ENCODE measurements around the gene CTSO. TPM values are rescaled to one million over a fixed set of nuclear protein-coding genes. Genes with fewer than 3 reads are reported as not detected.
A peak's percentile ranks its signal among the peaks of the same experiment; 100 is the strongest.

CTSO gene
- total RNA-seq, 1 experiment from 2014 or later: 5.0 TPM

DNA sequence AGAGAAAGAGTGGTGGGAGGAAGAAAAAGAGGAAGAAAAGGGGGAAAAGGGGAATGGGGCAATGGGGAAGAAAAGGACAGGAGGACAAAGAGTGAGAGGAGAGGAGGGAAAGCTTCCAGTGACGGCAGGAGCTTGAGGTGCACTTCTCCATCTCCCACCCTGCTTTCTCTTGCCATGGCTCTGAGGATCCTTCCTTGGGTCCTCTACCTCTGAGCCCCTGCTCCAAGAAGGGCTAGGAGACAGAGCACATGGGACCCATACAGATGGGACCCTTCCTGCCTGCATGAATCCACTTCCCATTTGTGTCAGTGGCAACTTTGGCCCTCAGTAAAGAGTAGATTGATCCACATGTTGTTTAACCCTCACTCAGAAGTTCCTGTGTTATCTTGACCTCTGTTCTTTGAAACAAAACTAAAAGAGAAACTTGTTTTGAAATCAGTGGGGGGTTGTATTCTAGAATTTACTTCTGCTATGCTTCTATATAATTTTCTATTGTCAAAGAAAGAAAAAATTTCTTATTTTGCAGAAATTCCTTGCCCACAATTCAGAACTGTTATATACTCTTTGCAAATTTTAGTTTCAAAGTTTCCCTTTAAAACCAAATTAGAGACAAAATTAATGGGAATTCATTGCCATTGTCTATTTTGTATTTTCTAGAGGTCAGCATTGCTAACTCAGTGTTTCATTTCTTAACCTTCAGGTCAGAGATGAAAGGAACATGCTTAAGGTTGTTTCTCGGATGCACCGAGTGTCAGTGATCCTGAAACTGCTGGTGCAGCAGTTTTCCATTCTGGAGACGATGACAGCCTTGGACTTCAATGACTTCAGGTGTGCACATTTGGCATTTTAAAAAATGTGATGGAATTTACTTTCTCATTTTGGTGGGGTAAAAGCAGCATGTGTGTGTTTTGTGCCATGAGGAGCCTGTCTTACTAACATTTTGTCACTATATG, 45.2 kb downstream of the CTSO start:
- H3K4me1 ChIP-seq (replicated peaks; ENCODE audit: insufficient read depth): no peaks in the 10 kb centered on the region
- no peak for DNase-seq
- CTCF ChIA-PET: no interaction called here
- H3K9me3 ChIP-seq (ENCODE audit: insufficient read depth, low read depth): no peaks in the 10 kb centered on the region
- intact Hi-C loops (cut with micrococcal nuclease; ENCODE audit: unreplicated experiment): no loop called here
- no peak overlapping the region for H3K4me2 ChIP-seq
- H3K79me2 ChIP-seq (ENCODE audit: low read depth): no peaks in the 10 kb centered on the region
- TF ChIP-seq EZH2 (IDR thresholded peaks at IDR 0.05; ENCODE audit: low read depth): no peak
- TF ChIP-seq, protein P1, sequence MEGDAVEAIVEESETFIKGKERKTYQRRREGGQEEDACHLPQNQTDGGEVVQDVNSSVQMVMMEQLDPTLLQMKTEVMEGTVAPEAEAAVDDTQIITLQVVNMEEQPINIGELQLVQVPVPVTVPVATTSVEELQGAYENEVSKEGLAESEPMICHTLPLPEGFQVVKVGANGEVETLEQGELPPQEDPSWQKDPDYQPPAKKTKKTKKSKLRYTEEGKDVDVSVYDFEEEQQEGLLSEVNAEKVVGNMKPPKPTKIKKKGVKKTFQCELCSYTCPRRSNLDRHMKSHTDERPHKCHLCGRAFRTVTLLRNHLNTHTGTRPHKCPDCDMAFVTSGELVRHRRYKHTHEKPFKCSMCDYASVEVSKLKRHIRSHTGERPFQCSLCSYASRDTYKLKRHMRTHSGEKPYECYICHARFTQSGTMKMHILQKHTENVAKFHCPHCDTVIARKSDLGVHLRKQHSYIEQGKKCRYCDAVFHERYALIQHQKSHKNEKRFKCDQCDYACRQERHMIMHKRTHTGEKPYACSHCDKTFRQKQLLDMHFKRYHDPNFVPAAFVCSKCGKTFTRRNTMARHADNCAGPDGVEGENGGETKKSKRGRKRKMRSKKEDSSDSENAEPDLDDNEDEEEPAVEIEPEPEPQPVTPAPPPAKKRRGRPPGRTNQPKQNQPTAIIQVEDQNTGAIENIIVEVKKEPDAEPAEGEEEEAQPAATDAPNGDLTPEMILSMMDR (conservative IDR thresholded peaks at IDR 0.05): no peak
- no peaks in the 10 kb centered on the region for H3K27me3 ChIP-seq (ENCODE audit: insufficient read depth, low read depth)
- no peak overlapping the region for H3K27ac ChIP-seq
- no peaks in the 10 kb centered on the region for H3K9me2 ChIP-seq (ENCODE audit: insufficient read depth)
- no peaks in the 10 kb centered on the region for H3F3A ChIP-seq (ENCODE audit: insufficient read depth, low read depth)
- no peak overlapping the region for H2AFZ ChIP-seq
- H3K4me3 ChIP-seq: no peak overlapping the region
- POLR2A ChIA-PET (ENCODE audit: unreplicated experiment): no interaction called here
- no peaks in the 10 kb centered on the region for H4K20me1 ChIP-seq (ENCODE audit: insufficient read depth)
- no peaks in the 10 kb centered on the region for H3K36me3 ChIP-seq (ENCODE audit: low read depth)
- BruUV-seq (replicated peaks): no TSS peak

DNA sequence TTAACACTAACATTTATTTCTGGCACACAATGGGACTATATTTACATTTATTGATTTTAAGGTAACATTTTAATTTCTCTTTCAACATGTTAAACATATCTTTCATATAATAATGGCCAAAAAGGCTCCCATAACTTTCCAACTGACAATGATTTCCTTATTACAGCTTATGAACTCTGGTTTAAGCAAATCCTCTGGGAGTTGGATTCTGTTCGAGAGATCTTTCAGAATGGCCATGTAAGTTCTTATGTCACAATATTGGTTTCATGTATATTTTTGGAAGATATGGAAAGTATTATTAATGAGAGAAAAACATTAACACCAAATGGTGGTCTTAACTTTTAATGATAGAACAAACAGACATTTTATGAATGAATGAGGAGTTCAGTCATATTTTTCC, 46.1 kb downstream of the CTSO start:
- POLR2A ChIA-PET (ENCODE audit: unreplicated experiment): no interaction called here
- Histone ChIP-seq H3K79me2 (ENCODE audit: low read depth) (no peaks in the 10 kb centered on the region), H3K9me3 (ENCODE audit: insufficient read depth, low read depth) (no peaks in the 10 kb centered on the region), H3K4me1 (replicated peaks; ENCODE audit: insufficient read depth) (no peaks in the 10 kb centered on the region), H3K4me2 (no peak overlapping the region), H3K4me3 (no peak overlapping the region), H3K27me3 (ENCODE audit: insufficient read depth, low read depth) (no peaks in the 10 kb centered on the region), H3F3A (ENCODE audit: insufficient read depth, low read depth) (no peaks in the 10 kb centered on the region), H3K27ac (no peak overlapping the region), H4K20me1 (ENCODE audit: insufficient read depth) (no peaks in the 10 kb centered on the region), H3K36me3 (ENCODE audit: low read depth) (no peaks in the 10 kb centered on the region), H2AFZ (no peak overlapping the region), H3K9me2 (ENCODE audit: insufficient read depth) (no peaks in the 10 kb centered on the region)
- intact Hi-C loops (cut with micrococcal nuclease; ENCODE audit: unreplicated experiment): no loop called here
- TF ChIP-seq, protein P1 (conservative IDR thresholded peaks at IDR 0.05): no peak
- TF ChIP-seq EZH2 (IDR thresholded peaks at IDR 0.05; ENCODE audit: low read depth): no peak
- CTCF ChIA-PET: no interaction called here
- no TSS peak for BruUV-seq (replicated peaks)
- no peak for DNase-seq

DNA sequence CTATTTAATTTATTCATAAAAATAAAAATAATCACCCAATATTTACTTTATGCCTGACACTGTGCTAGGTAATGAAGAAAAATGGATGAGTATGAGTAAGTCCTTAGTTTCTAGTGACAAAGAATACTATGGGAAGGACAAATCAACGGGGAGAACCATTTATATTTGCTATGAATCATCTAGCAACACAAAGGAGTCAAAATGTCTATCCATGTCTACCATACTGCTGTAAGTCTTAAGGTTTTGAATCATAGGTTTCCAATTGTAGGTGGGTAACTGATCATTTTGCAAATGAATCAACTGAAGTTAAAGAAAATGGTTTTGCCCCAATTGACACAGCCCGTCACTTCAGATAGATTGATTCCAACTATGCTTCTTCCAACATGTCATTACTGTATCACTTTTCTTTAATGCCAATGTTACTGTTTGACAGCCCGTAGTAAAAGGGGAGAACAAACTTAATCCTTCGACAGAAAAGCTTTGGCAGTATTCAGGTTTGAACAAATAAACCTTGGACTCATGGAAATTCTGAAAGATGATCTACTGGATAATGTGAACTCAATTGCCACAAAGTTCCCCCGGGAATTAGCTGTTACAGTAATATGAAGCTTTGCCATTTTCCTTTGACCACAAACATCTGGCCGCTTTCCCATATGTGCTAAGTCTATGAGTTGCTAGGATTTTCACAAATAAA, 47.0 kb downstream of the CTSO start:
- Histone ChIP-seq H3K4me2 (no peak overlapping the region), H2AFZ (no peak overlapping the region), H4K20me1 (ENCODE audit: insufficient read depth) (no peaks in the 10 kb centered on the region), H3K27ac (no peak overlapping the region), H3K27me3 (ENCODE audit: insufficient read depth, low read depth) (no peaks in the 10 kb centered on the region), H3K79me2 (ENCODE audit: low read depth) (no peaks in the 10 kb centered on the region), H3K9me3 (ENCODE audit: insufficient read depth, low read depth) (no peaks in the 10 kb centered on the region), H3K4me1 (replicated peaks; ENCODE audit: insufficient read depth) (no peaks in the 10 kb centered on the region), H3K4me3 (no peak overlapping the region), H3F3A (ENCODE audit: insufficient read depth, low read depth) (no peaks in the 10 kb centered on the region), H3K9me2 (ENCODE audit: insufficient read depth) (no peaks in the 10 kb centered on the region), H3K36me3 (ENCODE audit: low read depth) (no peaks in the 10 kb centered on the region)
- intact Hi-C loops (cut with micrococcal nuclease; ENCODE audit: unreplicated experiment): no loop called here
- DNase-seq: peak in 1 of 2 experiments; percentile 17
- POLR2A ChIA-PET (ENCODE audit: unreplicated experiment): no interaction called here
- BruUV-seq (replicated peaks): no TSS peak
- TF ChIP-seq EZH2 (IDR thresholded peaks at IDR 0.05; ENCODE audit: low read depth): no peak
- TF ChIP-seq, protein P1 (conservative IDR thresholded peaks at IDR 0.05): no peak
- CTCF ChIA-PET: no interaction called here

Data from PC-9 (cell line).